KMS-11 (cell line): Measurements from ENCODE around the gene TMED1.
A peak's percentile ranks its signal among the peaks of the same experiment; 100 is the strongest.

Experiments used
- H2AFZ ChIP-seq: fragments of 200-600 bp; sonication (generic); 2 replicates; pipeline ENCODE4 v1.6.1; 2016; ENCODE audit warnings: antibody characterized with exemption, mixed run types, low read depth
- H3K27ac ChIP-seq: fragments of 200-600 bp; sonication (generic); 2 replicates; pipeline ENCODE4 v1.6.1; 2016; ENCODE audit warnings: mild to moderate bottlenecking, mixed run types
- H3K27me3 ChIP-seq: fragments of 200-600 bp; sonication (generic); 2 replicates; pipeline ENCODE4 v1.6.1; 2017; ENCODE audit warnings: mild to moderate bottlenecking, low read depth, mixed run types, moderate library complexity; ENCODE audit not compliant: insufficient read depth
- H3K36me3 ChIP-seq: fragments of 200-600 bp; sonication (generic); 2 replicates; pipeline ENCODE4 v1.6.1; 2017; ENCODE audit warnings: mild to moderate bottlenecking, mixed run types; ENCODE audit not compliant: insufficient read depth
- H3K4me1 ChIP-seq: fragments of 200-600 bp; sonication (generic); 2 replicates; pipeline ENCODE4 v1.6.1; 2016; ENCODE audit warnings: mild to moderate bottlenecking, low read depth, mixed run types; ENCODE audit not compliant: poor library complexity, severe bottlenecking
- H3K4me2 ChIP-seq: fragments of 200-600 bp; sonication (generic); 2 replicates; pipeline ENCODE4 v1.7.0; 2016; ENCODE audit warnings: mild to moderate bottlenecking, mixed run types
- H3K4me3 ChIP-seq: fragments of 200-600 bp; sonication (generic); IDR thresholded peaks from 2 replicates; pipeline ENCODE4 v1.6.1; 2017; ENCODE audit warnings: low read depth, low read length, mixed read lengths; ENCODE audit not compliant: insufficient read depth
- H3K79me2 ChIP-seq: fragments of 200-600 bp; sonication (generic); 2 replicates; pipeline ENCODE4 v1.6.1; 2016; ENCODE audit warnings: low read depth, mixed run types; ENCODE audit not compliant: insufficient read depth
- H3K9ac ChIP-seq: fragments of 200-600 bp; sonication (generic); 2 replicates; pipeline ENCODE4 v1.6.1; 2016; ENCODE audit warnings: mild to moderate bottlenecking, mixed run types
- H4K20me1 ChIP-seq: fragments of 200-600 bp; sonication (generic); 2 replicates; pipeline ENCODE4 v1.6.1; 2016; ENCODE audit warnings: mild to moderate bottlenecking, mixed run types; ENCODE audit not compliant: insufficient read depth
- TF ChIP-seq, protein P1 (sequence below): fragments of 200-600 bp; sonication (generic); conservative IDR thresholded peaks from 2 replicates; pipeline ENCODE4 v1.6.1; 2017; ENCODE audit warnings: low read depth, mild to moderate bottlenecking, antibody characterized with exemption, low read length, moderate library complexity, mixed read lengths

The TMED1 gene, protein sequence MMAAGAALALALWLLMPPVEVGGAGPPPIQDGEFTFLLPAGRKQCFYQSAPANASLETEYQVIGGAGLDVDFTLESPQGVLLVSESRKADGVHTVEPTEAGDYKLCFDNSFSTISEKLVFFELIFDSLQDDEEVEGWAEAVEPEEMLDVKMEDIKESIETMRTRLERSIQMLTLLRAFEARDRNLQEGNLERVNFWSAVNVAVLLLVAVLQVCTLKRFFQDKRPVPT

DNA sequence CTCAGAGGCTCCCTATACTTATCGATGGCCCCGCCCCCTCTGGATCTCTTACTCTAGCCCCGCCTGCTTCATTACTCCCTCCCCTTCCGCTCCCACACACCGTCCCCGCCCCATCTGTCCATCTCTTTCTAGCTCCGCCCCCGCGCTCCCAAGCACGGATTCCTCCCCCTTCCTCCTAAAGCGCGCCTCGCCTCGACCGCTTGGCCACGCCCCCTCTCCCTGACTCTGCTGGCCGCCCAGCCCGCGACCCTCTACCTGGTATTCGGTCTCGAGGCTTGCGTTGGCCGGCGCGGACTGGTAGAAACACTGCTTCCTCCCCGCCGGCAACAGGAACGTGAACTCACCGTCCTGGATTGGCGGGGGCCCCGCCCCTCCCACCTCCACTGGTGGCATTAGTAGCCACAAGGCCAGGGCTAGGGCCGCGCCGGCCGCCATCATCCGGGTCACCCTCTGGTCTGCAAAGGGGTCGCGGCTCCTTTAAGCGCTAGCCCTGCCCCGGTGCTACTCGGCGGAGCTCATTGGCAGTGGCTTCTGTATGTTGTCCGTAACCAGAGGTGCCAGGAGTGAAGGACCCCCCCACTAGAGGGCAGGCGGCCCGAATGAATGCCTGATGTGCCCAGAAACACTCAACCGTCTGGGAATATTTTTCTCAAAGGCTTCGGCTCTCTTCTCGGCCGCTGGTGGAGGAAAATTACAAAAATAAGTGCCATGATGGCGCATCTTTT, at the start of gene TMED1:
Gene TMED1, minus strand, starts transcription at position 459 of the 725 bp plus-strand sequence. Its CDS starts 21 bp downstream, at position 438.
- Histone ChIP-seq H3K27ac (peak within 1 kb of the TSS; percentile 92), H3K4me2 (peak within 1 kb of the TSS; percentile 52), H3K4me3 (peak within 1 kb of the TSS; percentile 53), H3K4me1 (peaks cover 7% of the 10 kb centered on the region), H3K79me2 (no peaks in the 10 kb centered on the region), H3K27me3 (peaks cover 7% of the 10 kb centered on the region; the same call in 1 of the 2 replicates), H3K36me3 (no peaks in the 10 kb centered on the region), H4K20me1 (no peaks in the 10 kb centered on the region), H3K9ac (peak within 1 kb of the TSS; percentile 82), H2AFZ (peak within 1 kb of the TSS; percentile 88)
- TF ChIP-seq, protein P1, sequence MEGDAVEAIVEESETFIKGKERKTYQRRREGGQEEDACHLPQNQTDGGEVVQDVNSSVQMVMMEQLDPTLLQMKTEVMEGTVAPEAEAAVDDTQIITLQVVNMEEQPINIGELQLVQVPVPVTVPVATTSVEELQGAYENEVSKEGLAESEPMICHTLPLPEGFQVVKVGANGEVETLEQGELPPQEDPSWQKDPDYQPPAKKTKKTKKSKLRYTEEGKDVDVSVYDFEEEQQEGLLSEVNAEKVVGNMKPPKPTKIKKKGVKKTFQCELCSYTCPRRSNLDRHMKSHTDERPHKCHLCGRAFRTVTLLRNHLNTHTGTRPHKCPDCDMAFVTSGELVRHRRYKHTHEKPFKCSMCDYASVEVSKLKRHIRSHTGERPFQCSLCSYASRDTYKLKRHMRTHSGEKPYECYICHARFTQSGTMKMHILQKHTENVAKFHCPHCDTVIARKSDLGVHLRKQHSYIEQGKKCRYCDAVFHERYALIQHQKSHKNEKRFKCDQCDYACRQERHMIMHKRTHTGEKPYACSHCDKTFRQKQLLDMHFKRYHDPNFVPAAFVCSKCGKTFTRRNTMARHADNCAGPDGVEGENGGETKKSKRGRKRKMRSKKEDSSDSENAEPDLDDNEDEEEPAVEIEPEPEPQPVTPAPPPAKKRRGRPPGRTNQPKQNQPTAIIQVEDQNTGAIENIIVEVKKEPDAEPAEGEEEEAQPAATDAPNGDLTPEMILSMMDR: peak; percentile 46; the same call in 1 of the 2 replicates

DNA sequence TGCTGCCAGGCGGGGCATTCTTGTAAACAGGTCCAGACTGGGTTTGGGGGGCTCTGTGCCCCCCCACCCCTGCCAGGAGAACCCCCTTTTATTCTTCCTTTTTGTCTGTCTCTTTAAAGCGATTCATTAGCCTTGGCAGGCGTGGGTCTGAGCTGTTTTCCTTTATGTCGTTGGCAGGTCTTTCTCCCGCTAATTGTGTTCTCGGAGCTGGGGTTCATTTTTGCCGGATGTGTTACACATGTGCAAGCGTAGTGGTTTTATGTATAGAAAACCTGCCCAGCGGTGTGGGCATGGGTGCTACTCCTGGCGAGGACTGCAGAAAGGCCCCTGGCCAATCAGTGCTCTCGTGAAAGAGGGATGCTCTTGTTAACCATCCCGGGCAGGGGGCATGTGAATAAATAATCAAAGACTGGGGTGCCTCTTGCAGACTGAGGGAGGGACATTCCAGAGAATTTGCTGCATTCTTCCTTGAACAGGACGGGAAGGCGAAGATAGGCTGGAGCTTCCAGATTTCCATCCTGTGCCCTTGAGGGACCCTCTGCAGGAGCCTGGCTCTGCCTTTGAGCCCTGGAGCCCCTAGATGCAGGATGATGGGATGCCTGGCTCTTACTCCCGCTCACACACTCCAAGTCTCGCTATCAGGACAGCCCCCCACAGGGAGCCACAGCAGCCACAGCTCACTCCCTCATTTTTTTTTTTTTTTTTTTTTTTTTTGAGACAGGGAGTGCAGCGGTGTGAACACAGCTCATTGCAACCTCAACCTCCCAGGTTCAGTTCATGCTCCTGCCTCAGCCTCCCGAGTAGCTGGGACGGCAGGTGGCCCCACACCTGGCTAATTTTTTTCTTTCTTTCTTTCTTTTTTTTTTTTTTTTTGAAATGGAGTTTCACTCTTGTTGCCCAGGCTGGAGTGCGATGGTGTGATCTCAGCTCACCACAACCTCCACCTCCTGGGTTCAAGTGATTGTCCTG, 49.5 kb upstream of the TMED1 start:
- Histone ChIP-seq H3K27me3 (no peaks in the 10 kb centered on the region), H3K36me3 (no peaks in the 10 kb centered on the region), H3K4me3 (no peak overlapping the region), H3K4me1 (no peaks in the 10 kb centered on the region), H3K4me2 (no peak overlapping the region), H2AFZ (no peak overlapping the region), H3K79me2 (peaks cover 20% of the 10 kb centered on the region; the same call in 1 of the 2 replicates), H3K27ac (no peak overlapping the region), H4K20me1 (no peaks in the 10 kb centered on the region), H3K9ac (no peak overlapping the region)
- TF ChIP-seq, protein P1: no peak

DNA sequence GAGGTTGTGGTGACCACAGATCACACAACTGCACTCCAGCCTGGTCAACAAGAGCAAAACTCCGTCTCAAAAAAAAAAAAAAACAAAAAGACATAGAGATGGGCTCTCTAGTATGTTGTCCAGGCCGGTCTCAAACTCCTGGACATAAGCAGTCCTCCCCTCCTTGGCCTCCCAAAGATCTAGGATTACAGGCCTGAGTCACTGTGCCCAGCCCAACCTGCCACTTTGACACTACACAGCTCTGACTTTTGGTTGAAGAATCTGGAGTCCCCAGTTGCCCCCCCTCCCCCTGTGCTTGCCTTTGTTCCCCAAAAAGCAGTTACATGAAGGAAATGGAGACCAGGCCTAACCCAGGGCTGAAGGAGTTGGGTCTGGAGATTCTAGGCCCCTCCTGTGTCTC, 48.3 kb upstream of the TMED1 start:
- TF ChIP-seq, protein P1: no peak
- Histone ChIP-seq H3K36me3 (no peaks in the 10 kb centered on the region), H3K4me1 (peaks cover 9% of the 10 kb centered on the region), H3K4me3 (no peak overlapping the region), H3K9ac (no peak overlapping the region), H3K27ac (no peak overlapping the region), H3K27me3 (no peaks in the 10 kb centered on the region), H3K79me2 (peaks cover 31% of the 10 kb centered on the region), H2AFZ (no peak overlapping the region), H4K20me1 (no peaks in the 10 kb centered on the region), H3K4me2 (no peak overlapping the region)

DNA sequence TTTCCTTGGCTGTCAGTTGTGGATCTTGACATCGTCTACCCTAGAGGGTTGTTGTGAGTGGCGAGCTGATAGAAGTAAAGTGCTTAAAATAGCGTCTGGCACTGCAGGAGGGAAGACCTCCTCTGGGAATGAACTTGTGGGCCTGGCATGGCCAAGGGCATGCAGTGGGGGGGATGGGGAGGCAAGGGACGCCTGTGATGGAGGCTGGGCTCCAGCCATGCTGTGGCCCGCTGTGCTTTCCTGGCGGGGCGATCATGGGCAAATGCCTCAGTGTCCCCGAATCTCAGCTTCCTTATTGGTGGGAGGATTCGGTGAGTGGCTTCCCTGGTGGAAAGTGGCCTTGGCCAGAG, 46.1 kb upstream of the TMED1 start:
- no peak overlapping the region for H3K4me3 ChIP-seq
- no peak overlapping the region for H3K9ac ChIP-seq
- H3K27ac ChIP-seq: no peak overlapping the region
- peaks cover 29% of the 10 kb centered on the region for H3K4me1 ChIP-seq
- H2AFZ ChIP-seq: no peak overlapping the region
- no peaks in the 10 kb centered on the region for H4K20me1 ChIP-seq
- no peaks in the 10 kb centered on the region for H3K36me3 ChIP-seq
- no peak overlapping the region for H3K4me2 ChIP-seq
- TF ChIP-seq, protein P1: no peak
- H3K79me2 ChIP-seq: peaks cover 51% of the 10 kb centered on the region
- no peaks in the 10 kb centered on the region for H3K27me3 ChIP-seq
